GF-D8 (cell line): ENCODE measurements around the gene CLIC6.

ENCODE experiments used
- DNase-seq: peaks from one replicate; lab custom pipeline; 2025; lab: John Stamatoyannopoulos, UW

The CLIC6 gene

GRCh38 chr21:34728479-34728878, 59.7 kb downstream of the CLIC6 start:
- DNase-seq = no peak

- no peak for DNase-seq
These were observed 61.4 kb downstream of the CLIC6 start for GRCh38 chr21:34730194-34730593.

GRCh38 chr21:34730756-34731445, 62.1 kb downstream of the CLIC6 start:
- DNase-seq = no peak

GRCh38 chr21:34732388-34732821, 63.6 kb downstream of the CLIC6 start:
- DNase-seq = no peak

- no peak for DNase-seq
These were observed 65.1 kb downstream of the CLIC6 start for GRCh38 chr21:34733852-34734251.

GRCh38 chr21:34734696-34735095, 65.9 kb downstream of the CLIC6 start:
- no peak for DNase-seq

- DNase-seq = no peak
These were observed 67.5 kb downstream of the CLIC6 start for GRCh38 chr21:34736116-34736874.

GRCh38 chr21:34737115-34737514, 68.3 kb downstream of the CLIC6 start:
- DNase-seq = no peak

GRCh38 chr21:34740198-34740597, 71.4 kb downstream of the CLIC6 start:
- DNase-seq = no peak

GRCh38 chr21:34743285-34743684, 74.5 kb downstream of the CLIC6 start:
- no peak for DNase-seq

- no peak for DNase-seq
These were observed 75.0 kb downstream of the CLIC6 start for GRCh38 chr21:34743831-34744230.

GRCh38 chr21:34744801-34745200, 76.0 kb downstream of the CLIC6 start:
- no peak for DNase-seq

- peak; percentile 57 for DNase-seq
These were observed 76.9 kb downstream of the CLIC6 start for GRCh38 chr21:34745557-34746255.

GRCh38 chr21:34748862-34749261, 80.1 kb downstream of the CLIC6 start:
- no peak for DNase-seq

- no peak for DNase-seq
These were observed 86.2 kb downstream of the CLIC6 start for GRCh38 chr21:34754690-34755647.

- DNase-seq = no peak
These were observed 93.0 kb downstream of the CLIC6 start for GRCh38 chr21:34761758-34762330.

- no peak for DNase-seq
These were observed 94.0 kb downstream of the CLIC6 start for GRCh38 chr21:34762786-34763185.

GRCh38 chr21:34764715-34765284, 96.0 kb downstream of the CLIC6 start:
- DNase-seq = no peak

GRCh38 chr21:34765619-34766018, 96.8 kb downstream of the CLIC6 start:
- DNase-seq = no peak

GRCh38 chr21:34766862-34767261, 98.1 kb downstream of the CLIC6 start:
- DNase-seq = no peak
